ENCODE results near the gene CBX6. TPM values are rescaled to one million over a fixed set of nuclear protein-coding genes. Genes with fewer than 3 reads are reported as not detected.
A peak's percentile ranks its signal among the peaks of the same experiment; 100 is the strongest.

Gene CBX6
- total RNA-seq, 1 experiment from 2014 or later, result 55.9 TPM

GRCh38 chr22:38832005-38832978 is 39.7 kb downstream of the CBX6 start:
- Mint-ChIP-seq H3K27ac (ENCODE audit: unreplicated experiment) (no peak overlapping the region), H3K4me3 (ENCODE audit: unreplicated experiment) (no peak overlapping the region), H3K27me3 (ENCODE audit: insufficient read depth, unreplicated experiment) (no peaks in the 10 kb centered on the region), H3K9me3 (ENCODE audit: unreplicated experiment) (no peaks in the 10 kb centered on the region), H3K4me1 (ENCODE audit: low read depth, unreplicated experiment) (no peaks in the 10 kb centered on the region), H3K36me3 (ENCODE audit: insufficient read depth, unreplicated experiment) (peaks cover 4% of the 10 kb centered on the region)
- Histone ChIP-seq H3K4me3 (ENCODE audit: low read depth, low read length) (no peak overlapping the region), H3K27me3 (replicated peaks; ENCODE audit: control insufficient read depth, insufficient read depth, low read length) (no peaks in the 10 kb centered on the region), H3K9me3 (no peaks in the 10 kb centered on the region), H3K36me3 (ENCODE audit: control insufficient read depth, insufficient read depth, low read length) (no peaks in the 10 kb centered on the region), H3K4me1 (no peaks in the 10 kb centered on the region)
- no peak for TF ChIP-seq CTCF (IDR thresholded peaks at IDR 0.05; ENCODE audit: insufficient read depth in 1 of 2, low read depth in 1 of 2, low read length in 1 of 2, severe bottlenecking in 1 of 2, unreplicated experiment in 1 of 2)
- intact Hi-C loops (cut with micrococcal nuclease; ENCODE audit: unreplicated experiment), result loop anchor here (1.0 kb wide), 1 partner anchor 8 kb away; no protein-coding TSS in a partner anchor
- ChIA-PET POLR2A (no interaction called here), CTCF (no interaction called here)
- no TSS peak for BruUV-seq (replicated peaks)
- DNase-seq, result peak in 1 of 2 experiments; percentile 17

- Mint-ChIP-seq H3K9me3 (ENCODE audit: unreplicated experiment) (no peaks in the 10 kb centered on the region), H3K4me3 (ENCODE audit: unreplicated experiment) (no peak overlapping the region), H3K4me1 (ENCODE audit: low read depth, unreplicated experiment) (no peaks in the 10 kb centered on the region), H3K27ac (ENCODE audit: unreplicated experiment) (no peak overlapping the region), H3K36me3 (ENCODE audit: insufficient read depth, unreplicated experiment) (no peaks in the 10 kb centered on the region), H3K27me3 (ENCODE audit: insufficient read depth, unreplicated experiment) (no peaks in the 10 kb centered on the region)
- ChIA-PET POLR2A (no interaction called here), CTCF (no interaction called here)
- BruUV-seq (replicated peaks), result no TSS peak
- no peak for TF ChIP-seq CTCF (IDR thresholded peaks at IDR 0.05; ENCODE audit: insufficient read depth in 1 of 2, low read depth in 1 of 2, low read length in 1 of 2, severe bottlenecking in 1 of 2, unreplicated experiment in 1 of 2)
- Histone ChIP-seq H3K9me3 (no peaks in the 10 kb centered on the region), H3K27me3 (replicated peaks; ENCODE audit: control insufficient read depth, insufficient read depth, low read length) (no peaks in the 10 kb centered on the region), H3K4me1 (no peaks in the 10 kb centered on the region), H3K4me3 (ENCODE audit: low read depth, low read length) (no peak overlapping the region), H3K36me3 (ENCODE audit: control insufficient read depth, insufficient read depth, low read length) (no peaks in the 10 kb centered on the region)
- peak in 1 of 2 experiments; percentile 16 for DNase-seq
- intact Hi-C loops (cut with micrococcal nuclease; ENCODE audit: unreplicated experiment), result no loop called here
Measured at GRCh38 chr22:38831166-38831945, 40.7 kb downstream of the CBX6 start.

GRCh38 chr22:38830845-38831108 is 41.2 kb downstream of the CBX6 start:
- H3K27me3 ChIP-seq (replicated peaks; ENCODE audit: control insufficient read depth, insufficient read depth, low read length), result no peaks in the 10 kb centered on the region
- no TSS peak for BruUV-seq (replicated peaks)
- Mint-ChIP-seq H3K4me1 (ENCODE audit: low read depth, unreplicated experiment) (no peaks in the 10 kb centered on the region), H3K36me3 (ENCODE audit: insufficient read depth, unreplicated experiment) (no peaks in the 10 kb centered on the region), H3K27ac (ENCODE audit: unreplicated experiment) (no peak overlapping the region), H3K9me3 (ENCODE audit: unreplicated experiment) (no peaks in the 10 kb centered on the region), H3K4me3 (ENCODE audit: unreplicated experiment) (no peak overlapping the region), H3K27me3 (ENCODE audit: insufficient read depth, unreplicated experiment) (no peaks in the 10 kb centered on the region)
- CTCF ChIA-PET, result no interaction called here
- H3K4me3 ChIP-seq (ENCODE audit: low read depth, low read length), result no peak overlapping the region
- no peaks in the 10 kb centered on the region for H3K36me3 ChIP-seq (ENCODE audit: control insufficient read depth, insufficient read depth, low read length)
- DNase-seq, result no peak
- POLR2A ChIA-PET, result no interaction called here
- no peaks in the 10 kb centered on the region for H3K4me1 ChIP-seq
- H3K9me3 ChIP-seq, result no peaks in the 10 kb centered on the region
- intact Hi-C loops (cut with micrococcal nuclease; ENCODE audit: unreplicated experiment), result no loop called here
- no peak for TF ChIP-seq CTCF (IDR thresholded peaks at IDR 0.05; ENCODE audit: insufficient read depth in 1 of 2, low read depth in 1 of 2, low read length in 1 of 2, severe bottlenecking in 1 of 2, unreplicated experiment in 1 of 2)
